GM18507 (cell line): ENCODE data around the gene OLFML2A.
"Not testable (repeated sequence)": the region's sequence is repeated elsewhere in the genome, so short reads cannot be mapped to it uniquely, and the experiment has no call there.

Experiments used
- DNase-seq: peaks from one replicate; pipeline ENCODE4 v3.0.0; 2011; ENCODE audit warnings: low read depth; ENCODE audit not compliant: insufficient read length; ENCODE audit errors: extremely low spot score
- FAIRE-seq: peaks from 2 replicates; lab custom pipeline; 2011; peaks lifted over from hg19 to GRCh38; lab: Jason Lieb, UNC

OLFML2A gene

GRCh38 chr9:124813501-124814163 lies 36.7 kb downstream of the OLFML2A start:
- no peak for FAIRE-seq
- no peak for DNase-seq

DNA sequence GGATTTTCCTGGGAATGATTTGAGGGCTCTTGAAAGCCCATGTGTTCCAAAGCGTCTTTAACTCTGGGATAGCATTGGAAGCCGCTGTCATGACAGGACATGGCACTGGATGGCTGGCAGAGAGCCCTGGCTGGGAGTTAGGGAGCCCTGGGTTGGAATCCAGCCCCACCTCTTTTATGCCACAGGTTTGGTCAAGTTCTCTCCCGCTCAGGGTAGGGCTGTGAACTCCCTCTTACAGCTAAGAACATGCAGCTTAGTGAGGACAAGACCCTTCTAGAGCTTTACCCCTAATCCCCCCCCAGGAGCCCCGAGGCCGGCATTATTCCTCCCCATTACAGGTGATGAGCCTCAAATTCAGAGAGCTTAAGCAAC lies 37.2 kb downstream of the OLFML2A start:
- FAIRE-seq, result no peak
- no peak for DNase-seq

DNA sequence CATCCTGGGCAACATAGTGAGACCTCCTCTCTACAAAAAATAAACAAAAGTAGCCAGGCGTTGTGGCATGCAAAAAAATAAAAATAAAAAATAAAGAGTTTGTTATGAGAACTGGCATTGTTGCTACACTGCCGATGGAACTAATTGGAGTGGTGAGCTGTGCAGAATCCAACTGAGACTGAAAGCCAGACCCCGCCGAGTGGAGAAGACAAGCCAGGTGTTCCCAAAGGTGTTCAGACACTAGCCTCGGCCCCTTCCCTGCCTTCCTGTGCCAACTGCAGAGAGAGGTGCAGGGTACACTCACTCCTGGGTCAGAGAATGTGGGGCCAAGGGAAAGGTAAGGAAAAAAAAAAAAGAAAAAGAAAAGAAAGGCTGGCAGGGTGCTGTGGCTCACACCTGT lies 38.7 kb downstream of the OLFML2A start:
- DNase-seq (no peak), FAIRE-seq (no peak)

- DNase-seq (no peak), FAIRE-seq (no peak)
Measured at GRCh38 chr9:124818431-124819281, 41.7 kb downstream of the OLFML2A start.

DNA sequence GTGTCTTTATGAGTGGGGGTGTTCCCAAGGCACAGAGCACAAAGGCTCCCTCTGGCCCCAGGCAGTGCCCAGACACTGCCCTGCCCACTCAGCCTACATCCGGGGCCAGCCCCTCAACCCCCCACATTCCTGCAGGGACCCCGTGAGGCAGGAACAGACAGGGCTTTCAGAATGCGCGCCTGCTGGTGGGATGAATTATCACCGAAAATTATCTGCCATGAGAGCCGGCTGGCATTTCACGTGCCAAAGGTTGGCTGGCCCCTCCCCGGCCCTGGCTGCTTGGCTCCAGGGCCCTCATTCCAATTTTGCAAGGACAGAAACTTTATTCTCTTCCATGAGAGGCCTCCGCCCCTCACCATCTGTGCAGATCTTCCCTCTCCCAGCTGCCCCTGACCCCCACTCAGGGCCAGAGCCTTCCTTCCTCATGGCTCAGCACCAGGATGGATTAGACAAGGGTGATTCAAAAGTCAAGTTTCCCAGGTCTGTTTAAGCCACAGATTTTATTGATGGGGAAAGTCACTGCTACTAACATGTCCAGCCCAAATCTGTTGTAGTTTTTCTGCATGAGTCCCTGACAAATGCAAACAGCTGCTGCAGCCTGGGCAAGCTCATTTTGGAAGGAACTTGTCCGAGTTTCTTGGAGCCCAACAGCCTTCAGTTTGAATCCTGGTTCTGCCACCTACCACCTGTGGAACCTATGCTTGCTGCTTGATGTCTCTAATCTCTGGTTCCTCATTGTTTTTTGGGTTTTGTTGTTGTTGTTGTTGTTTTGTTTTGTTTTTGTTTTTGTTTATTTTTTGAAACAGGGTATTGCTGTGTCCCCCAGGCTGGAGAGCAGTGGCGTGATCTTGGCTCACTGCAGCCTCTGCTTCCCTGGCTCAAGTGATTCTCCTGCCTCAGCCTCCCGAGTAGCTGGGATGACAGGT lies 44.0 kb downstream of the OLFML2A start:
- FAIRE-seq (no peak), DNase-seq (no peak)

- no peak for FAIRE-seq
- no peak for DNase-seq
Measured at GRCh38 chr9:124828489-124829333, 51.8 kb downstream of the OLFML2A start.

- FAIRE-seq (no peak), DNase-seq (no peak)
Measured at GRCh38 chr9:124829334-124829669, 52.4 kb downstream of the OLFML2A start.

- FAIRE-seq (no peak), DNase-seq (no peak)
Measured at GRCh38 chr9:124830593-124830992, 53.7 kb downstream of the OLFML2A start.

- FAIRE-seq (no peak), DNase-seq (no peak)
Measured at GRCh38 chr9:124831642-124832364, 54.9 kb downstream of the OLFML2A start.

DNA sequence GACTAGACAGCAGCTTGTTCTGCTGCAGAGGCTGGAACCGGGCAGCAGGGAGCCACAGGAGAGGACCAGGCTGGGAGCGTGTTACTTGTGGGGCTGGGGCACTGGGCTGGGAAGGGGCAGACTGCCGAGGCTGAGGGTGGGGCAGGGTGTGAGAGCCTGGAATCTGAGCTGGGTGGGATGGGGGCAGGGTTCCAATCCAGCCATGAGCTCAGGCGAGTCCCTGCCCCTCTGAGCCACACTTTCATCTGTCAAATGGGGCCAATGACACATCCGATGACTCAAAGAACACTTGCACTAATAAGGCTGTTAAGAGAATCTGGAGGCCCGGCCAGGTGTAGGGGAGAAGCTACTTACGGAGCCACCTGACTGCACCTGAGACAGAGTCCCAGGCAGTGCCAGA lies 57.7 kb downstream of the OLFML2A start:
- no peak for FAIRE-seq
- DNase-seq, result no peak

DNA sequence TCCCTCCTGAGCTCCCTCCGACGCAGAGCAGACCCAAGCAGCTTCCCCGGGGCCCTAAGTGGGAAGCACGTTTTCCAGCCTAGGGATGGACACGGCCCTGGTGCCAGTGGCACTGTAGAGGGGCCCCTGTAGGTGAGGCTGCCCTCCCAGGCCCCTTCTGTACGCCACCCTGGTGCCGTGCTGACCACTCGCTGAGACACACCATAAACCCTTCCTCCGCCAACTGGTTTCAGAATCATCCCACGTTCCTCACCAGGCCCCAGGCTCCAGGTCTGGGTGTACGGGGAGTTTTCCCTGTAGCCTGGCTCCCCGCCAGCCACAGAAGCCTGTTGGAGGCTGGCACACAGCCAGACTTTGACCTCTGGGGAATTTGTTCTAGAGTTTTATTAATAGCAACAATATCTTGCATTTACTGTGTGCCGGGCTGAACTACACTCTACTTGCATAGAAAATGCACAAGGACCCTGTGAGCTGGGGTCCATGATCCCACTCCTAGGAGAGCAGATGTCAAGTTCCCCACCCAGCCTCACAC lies 58.2 kb downstream of the OLFML2A start:
- FAIRE-seq (no peak), DNase-seq (no peak)

- DNase-seq, FAIRE-seq: not testable (repeated sequence)
Measured at GRCh38 chr9:124838132-124838531, 61.2 kb downstream of the OLFML2A start.

DNA sequence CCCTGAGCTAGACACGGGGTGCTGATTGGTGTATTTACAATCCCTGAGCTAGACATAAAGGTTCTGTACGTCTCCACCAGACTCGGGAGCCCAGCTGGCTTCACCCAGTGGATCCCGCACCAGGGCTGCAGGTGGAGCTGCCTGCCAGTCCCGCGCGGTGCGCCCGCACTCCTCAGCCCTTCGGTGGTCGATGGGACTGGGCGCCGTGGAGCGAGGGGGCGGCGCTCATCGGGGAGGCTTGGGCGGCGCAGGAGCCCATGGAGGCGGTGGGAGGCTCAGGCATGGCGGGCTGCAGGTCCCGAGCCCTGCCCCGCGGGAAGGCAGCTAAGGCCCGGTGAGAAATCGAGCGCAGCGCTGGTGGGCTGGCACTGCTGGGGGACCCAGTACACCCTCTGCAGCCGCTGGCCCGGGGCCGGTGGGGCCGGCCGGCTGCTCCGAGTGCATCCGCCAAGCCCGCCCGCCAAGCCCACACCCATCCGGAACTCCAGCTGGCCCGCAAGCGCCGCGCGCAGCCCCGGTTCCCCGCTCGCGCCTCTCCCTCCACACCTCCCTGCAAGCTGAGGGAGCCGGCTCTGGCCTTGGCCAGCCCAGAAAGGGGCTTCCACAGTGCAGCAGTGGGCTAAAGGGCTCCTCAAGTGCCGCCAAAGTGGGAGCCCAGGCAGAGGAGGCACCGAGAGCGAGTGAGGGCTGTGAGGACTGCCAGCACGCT lies 61.8 kb downstream of the OLFML2A start:
- not testable (repeated sequence) for DNase-seq, FAIRE-seq

DNA sequence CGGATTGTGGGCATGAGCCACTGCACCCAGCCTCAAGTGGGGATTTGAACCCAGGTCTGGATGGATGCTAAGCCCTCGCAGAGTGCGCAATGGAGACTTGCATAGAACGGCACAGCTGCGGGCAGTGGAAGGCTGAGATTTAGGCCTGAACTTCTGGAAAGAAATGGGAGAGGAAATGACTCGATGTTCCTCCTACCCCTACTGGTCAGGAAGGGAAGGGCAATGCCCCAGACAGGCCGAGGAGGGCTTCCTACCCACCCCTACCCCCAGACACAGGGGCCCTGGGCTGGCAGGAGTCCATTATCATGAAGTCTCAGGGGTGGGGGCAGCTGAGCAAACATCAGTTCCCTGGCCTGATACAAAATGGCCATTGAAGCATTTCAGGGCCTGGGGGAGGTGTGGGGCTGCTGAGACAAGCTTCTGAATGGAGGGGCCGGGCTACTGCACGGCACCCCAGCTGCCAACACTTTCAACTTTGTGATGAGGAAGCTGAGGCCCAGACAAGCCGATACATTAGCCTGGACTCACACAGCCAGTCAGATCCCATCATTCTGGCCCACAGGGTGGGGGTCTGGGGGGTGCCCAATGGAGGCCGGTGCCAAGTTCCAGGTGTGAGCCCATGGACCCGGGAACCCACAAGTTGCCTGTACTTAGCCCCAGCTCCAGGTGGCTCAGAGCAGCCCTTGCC lies 62.8 kb downstream of the OLFML2A start:
- no peak for DNase-seq
- no peak for FAIRE-seq

GRCh38 chr9:124840300-124840833 lies 63.4 kb downstream of the OLFML2A start:
- DNase-seq (no peak), FAIRE-seq (no peak)

- no peak for FAIRE-seq
- DNase-seq, result no peak
Measured at GRCh38 chr9:124841075-124841821, 64.3 kb downstream of the OLFML2A start.
